Stimulated activated CD8-positive, alpha-beta memory T cell treated with anti-CD3 and anti-CD28 coated beads, Interleukin-4, amount 100 ng/mL, for 24 hours (primary cell): ENCODE results near the gene SLC9A5.
A peak's percentile ranks its signal among the peaks of the same experiment; 100 is the strongest.

Source experiments
- DNase-seq: peaks from one replicate; pipeline ENCODE4 v3.0.0-alpha.2; 2020; ENCODE audit warnings: low read depth

The SLC9A5 gene

DNA sequence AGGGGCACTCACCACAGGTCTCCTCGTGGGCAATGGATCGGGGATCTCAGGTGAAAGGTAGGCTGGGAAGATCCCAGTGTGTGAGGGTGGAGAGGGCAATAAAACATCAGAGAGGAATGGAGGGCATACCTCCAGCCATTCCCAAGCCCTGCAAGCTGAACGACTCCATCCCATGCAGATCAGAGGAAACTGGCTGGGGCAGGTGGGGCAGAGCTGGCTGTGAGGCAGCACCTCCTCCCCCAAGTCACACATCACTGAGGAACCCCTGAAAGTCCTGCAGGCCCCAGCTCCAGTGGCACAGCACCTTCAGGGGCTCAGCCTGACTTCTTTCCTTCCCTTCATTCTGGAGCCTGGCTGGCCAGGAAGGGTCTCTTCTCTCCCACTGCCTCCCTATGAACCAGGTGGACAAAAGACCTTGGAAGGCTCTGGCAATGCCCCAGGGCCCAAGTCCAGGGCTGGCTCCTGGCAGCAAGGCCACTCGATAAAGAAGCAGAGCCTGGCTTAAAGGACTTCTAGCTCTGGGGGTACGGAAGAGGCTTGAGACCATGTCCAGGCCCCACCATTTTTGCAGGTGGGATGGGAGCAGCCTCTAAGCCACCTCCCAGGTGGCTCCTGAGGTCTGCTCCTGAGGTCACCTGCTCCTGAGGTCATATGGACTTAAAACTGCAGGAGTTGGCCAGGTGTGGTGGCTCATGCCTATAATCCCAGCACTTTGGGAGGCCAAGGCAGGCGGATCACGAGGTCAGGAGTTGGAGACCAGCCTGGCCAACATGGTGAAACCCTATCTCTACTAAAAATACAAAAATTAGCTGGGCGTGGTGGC lies 35.4 kb upstream of the SLC9A5 start:
- DNase-seq: no peak

- DNase-seq: no peak
Observed at GRCh38 chr16:67215706-67216105, 33.1 kb upstream of the SLC9A5 start.

DNA sequence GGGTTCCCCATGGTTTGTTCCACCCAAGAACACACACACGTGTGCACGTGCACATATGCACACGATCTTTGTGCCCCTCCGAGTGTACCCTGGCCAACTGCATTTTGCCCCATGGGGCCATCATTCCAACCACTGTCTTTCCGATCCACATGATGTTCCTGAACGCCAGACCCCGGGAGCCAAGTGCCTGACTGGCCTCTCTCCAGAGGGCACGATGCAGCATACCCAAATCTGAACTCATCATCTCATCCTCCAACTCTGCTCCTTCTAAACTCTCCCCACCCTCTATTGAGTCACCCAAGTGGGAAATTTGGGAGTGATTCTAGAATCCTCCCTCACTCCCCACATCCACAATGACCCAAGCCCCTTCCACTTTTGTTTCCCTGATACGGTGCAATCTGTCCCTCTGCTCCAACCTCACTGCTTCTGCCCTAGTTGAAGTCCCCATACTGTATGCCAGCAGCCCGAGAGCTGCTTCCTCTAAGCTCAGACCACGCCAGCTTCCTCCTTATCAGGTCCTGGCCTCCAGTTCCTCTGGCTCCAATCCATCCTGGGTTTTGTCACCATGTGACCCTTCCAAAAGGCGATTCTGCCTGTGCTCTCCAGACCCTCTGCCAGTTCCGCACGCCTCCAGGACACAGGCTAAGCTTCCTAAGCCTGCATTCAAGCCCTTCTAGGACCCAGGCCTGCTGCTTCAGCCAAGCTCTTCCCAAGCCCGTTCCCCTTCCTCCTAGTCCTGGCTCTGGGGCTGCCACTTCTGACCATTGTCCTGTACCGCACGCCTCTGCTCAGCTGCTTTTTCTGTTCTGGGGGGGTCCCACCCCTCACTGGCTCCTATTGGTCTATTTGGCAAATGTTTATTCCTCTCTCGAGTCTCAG lies 31.9 kb upstream of the SLC9A5 start:
- no peak for DNase-seq

DNA sequence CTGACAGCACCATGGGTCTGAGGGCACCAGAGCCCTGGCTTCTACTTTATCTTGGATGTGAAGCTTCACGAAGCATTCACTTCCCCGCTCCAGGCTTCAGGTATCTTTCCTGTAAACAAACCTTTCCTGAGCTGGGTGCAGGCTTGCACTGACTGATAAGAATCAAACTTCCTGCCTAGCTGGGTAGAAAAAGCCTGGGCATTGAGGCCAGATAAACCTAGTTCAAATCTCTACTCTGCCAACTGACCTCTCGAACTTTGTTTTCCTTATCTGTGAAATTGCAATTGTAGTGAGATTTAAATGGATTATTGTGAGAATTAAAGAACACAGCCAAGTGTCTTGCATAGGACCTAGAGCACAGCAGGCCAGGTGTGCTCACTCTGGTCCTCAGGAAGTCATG lies 24.8 kb upstream of the SLC9A5 start:
- no peak for DNase-seq

GRCh38 chr16:67226295-67226803 lies 22.4 kb upstream of the SLC9A5 start:
- DNase-seq: no peak

GRCh38 chr16:67226804-67227566 lies 21.8 kb upstream of the SLC9A5 start, which contains the start of gene TMEM208:
TSS of gene TMEM208 (plus strand) at chr16:67227130. CDS start at chr16:67227219, 89 bp downstream.
- DNase-seq: peak; percentile 96

DNA sequence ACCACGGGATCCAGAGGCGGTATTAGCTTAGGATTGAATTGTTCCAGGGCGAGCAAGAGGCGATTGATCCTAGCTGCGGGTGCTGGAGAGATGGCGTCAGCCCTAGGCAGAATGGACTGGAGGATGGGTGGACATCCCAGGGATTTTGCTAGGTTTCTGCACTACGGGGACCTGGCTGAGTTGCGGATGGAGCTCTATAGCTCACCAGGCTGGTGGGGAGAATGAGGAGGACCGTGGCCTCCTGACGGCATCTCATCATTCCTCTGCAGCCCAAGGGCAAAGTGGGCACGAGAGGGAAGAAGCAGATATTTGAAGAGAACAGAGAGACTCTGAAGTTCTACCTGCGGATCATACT lies 21.2 kb upstream of the SLC9A5 start:
- no peak for DNase-seq

GRCh38 chr16:67228034-67228785 lies 20.6 kb upstream of the SLC9A5 start:
- no peak for DNase-seq

DNA sequence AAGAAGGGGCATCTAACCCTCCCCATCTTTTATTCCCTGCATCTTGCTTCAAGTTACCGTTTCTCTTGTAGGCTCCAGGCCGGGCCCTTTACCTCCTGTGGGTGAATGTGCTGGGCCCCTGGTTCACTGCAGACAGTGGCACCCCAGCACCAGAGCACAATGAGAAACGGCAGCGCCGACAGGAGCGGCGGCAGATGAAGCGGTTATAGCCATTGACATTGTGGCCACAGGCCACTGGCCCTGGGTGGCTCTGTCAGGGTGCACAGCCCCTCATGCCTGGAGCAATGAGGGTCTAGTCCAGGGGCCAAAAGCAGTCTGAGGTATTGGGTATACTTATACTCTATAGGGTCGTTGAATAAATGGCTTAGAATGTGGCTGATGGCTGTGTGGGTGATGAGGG lies 19.9 kb upstream of the SLC9A5 start:
- DNase-seq: no peak

- DNase-seq: no peak
Observed at GRCh38 chr16:67229906-67230808, 18.6 kb upstream of the SLC9A5 start.

DNA sequence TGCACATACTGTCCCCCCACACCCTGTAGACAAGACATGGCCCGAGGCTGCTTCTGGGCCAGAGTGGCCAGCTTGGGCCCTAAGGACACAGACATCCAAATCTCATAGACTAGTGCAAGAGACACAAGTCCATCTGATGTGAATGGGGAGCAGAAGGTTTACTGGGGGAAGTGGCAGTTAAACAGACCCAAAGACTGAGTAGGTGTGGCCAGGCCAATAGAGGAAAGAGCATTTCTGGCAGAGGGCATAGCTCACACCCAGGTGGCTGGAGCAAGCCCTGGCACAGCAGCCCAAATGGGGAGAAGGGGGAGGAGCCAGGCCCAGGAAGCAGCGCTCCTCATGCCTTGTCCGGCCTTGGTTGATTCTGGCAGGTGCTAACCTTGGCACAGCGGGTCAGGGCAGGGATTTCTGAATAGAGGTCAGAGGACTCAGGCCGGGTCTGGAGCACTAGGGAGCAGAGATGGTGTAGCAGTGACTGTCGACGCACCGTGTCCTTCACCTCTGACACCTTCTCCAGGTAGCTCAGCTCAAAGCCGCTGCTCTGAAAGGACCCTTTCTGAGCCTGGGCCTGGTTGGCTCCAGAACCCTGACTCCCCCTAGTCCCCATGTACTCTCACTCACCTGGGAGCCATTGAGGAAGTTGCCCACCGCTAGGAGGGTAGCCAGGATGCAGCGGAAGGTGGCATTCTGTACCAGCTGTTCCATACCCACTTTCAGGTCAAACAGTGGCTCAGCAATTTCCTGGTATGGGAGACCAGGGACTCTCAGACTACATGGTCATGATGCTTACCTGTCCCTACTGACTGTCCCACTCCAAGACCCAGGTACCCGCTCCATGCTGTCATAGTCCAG lies 17.7 kb upstream of the SLC9A5 start:
- DNase-seq: no peak

- DNase-seq: no peak
Observed at GRCh38 chr16:67233596-67233995, 15.2 kb upstream of the SLC9A5 start.

GRCh38 chr16:67234180-67234597 lies 14.6 kb upstream of the SLC9A5 start:
- DNase-seq: no peak

DNA sequence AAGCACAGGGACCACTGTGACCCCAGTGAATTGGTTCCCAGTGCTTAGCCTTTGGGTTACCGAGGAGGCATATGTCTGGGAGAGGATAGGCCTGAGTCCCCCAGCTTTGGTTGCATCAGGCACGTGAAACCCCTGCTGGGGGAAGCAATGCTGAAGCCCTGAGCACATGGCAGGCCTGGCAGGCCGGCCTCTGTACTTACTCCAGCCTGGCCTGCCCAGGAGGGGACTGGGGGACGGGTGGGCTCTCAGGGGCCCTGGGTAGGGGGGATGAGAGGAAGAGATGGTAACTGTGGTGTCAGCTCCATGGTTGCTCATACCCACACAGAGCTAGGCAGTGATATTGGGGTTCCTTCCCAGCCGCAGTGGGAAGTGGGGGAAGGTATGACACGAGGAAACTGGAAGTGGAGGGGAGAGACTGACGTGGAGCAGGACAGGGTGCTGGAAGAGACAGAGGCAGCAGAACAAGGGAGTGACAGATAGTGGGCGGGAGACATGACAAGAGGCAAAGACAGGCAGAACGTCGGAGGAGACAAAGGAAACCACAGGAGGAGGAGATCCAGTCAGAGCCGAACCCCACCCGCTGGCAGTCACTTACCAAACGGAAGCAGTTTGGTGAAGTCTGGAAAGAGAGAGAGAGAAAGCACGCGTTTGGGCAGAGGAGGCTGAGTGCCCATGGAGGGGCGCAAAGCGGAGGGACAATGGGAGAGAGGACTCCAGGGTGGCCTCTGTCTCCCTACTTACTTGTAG lies 12.8 kb upstream of the SLC9A5 start:
- DNase-seq: no peak

GRCh38 chr16:67236563-67237395 lies 12.0 kb upstream of the SLC9A5 start:
- peak; percentile 64 for DNase-seq

GRCh38 chr16:67237396-67238277 lies 11.1 kb upstream of the SLC9A5 start:
- no peak for DNase-seq

GRCh38 chr16:67238278-67238575 lies 10.6 kb upstream of the SLC9A5 start:
- no peak for DNase-seq
